Limb (tissue), 2 donors: ENCODE data around the gene LRRC34.

Experiments
- DNase-seq, 2 donors: peaks; one replicate each; pipeline ENCODE4 v3.0.0-alpha.2; 2016; ENCODE audit errors: extremely low spot score in 2 of 2

LRRC34 gene, protein sequence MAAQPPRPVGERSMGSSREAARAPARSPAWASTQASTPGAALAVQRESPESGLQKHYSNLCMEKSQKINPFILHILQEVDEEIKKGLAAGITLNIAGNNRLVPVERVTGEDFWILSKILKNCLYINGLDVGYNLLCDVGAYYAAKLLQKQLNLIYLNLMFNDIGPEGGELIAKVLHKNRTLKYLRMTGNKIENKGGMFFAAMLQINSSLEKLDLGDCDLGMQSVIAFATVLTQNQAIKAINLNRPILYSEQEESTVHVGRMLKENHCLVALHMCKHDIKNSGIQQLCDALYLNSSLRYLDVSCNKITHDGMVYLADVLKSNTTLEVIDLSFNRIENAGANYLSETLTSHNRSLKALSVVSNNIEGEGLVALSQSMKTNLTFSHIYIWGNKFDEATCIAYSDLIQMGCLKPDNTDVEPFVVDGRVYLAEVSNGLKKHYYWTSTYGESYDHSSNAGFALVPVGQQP

DNA sequence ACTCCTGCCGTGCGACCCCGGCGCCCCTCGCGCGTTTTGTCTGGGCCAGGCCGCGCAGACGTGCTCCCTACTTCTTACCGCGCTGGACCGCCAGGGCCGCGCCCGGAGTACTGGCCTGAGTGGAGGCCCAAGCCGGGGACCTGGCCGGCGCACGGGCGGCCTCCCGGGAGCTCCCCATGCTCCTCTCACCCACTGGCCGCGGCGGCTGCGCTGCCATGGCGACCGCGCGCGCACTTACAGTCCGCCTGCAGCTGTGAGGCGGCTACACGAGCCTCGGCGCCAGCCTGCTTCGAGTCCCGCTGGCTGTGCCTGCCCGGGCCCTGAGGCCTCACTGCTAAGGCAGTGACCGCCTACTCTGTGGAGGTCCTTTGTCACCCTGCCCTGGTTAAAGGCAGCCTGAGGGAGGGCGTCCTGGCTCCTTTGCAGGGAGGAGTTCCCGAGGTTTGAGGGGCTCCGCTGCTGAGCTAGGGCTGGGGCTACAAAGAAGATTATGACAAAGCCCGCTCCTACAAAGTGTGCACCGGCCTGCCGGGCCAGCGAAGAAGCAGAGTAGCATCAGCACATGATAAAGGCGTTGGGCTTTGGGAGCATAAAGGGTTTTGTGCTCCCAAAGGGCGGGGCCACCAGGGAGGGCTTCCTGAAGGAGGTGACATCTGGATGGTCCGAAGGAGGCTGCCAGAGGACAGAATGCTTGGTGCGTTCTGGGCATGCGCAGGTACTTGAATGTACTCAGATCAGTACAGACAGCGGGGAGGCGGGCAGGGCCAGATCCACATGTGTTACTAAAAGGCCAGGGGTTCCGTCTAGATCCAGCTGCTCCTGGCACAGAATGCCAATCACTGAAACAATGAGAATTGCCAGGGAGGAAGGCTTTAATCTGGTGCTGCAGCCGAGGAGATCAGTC lies at the start of gene LRRC34, which contains the start of gene LRRIQ4:
Gene LRRC34, minus strand, starts transcription at position 573 of the 904 bp plus-strand sequence. Its CDS starts 356 bp downstream, at position 217.
Gene LRRIQ4, plus strand, starts transcription at position 539 of the 904 bp plus-strand sequence. CDS start 9,052 bp downstream, outside the sequence.
- DNase-seq, result peak; percentile 80 to 83

DNA sequence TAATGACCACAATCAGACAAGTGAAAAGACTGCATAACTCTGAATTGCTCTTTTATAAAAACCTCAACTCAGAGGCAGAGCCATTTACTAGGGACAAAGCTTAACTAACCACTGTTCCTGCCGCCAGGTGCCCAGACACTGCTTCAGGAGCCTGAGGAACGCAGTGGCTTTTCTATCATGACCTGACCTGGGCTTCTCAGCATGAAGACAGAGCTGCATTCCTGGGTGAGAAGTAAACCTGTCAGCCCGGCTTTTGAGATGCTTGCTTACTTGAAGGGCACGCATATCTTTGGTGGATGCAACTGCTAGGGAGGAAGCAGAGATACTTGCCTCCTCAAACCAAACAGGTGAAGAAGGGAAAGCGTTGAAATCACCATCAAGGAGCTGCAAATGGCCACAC lies 49.2 kb upstream of the LRRC34 start:
- DNase-seq, result no peak

DNA sequence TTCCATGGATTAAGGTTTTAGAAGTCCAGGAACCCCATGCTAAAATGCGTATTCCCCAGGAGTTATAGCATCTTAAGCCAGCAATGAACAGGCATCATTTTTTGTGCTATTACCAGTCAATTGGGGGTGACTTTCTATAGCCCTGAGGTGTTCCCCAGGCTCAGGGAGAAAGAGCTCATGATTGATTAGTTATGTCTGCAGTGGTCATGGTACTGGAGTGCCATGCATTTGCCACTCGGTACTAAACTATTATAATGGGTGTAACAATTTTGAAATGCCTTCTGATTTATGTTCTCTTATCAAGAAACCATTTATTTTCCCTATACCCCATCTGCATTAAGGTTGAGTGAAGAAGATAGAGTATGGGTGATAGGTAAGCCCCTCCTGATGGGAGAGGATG lies 45.1 kb upstream of the LRRC34 start:
- no peak for DNase-seq

DNA sequence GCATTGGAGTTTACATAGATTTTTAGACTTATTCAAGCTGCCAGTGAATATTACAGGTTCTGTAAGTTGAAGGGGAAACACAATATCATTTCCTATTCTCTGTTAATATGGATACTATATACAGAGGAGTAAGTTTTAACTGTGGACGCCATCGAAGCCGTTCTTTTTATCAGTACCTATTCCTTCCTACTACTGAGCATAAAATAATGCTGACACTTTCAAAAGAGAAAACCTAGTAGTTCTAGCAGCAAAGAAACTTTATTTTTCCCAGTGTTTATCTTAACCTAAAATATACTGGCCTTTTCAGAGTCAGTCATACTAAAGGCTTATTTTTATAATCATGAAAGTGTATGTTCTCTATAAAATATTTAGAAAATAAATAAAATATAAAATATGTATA lies 42.8 kb upstream of the LRRC34 start:
- no peak for DNase-seq

DNA sequence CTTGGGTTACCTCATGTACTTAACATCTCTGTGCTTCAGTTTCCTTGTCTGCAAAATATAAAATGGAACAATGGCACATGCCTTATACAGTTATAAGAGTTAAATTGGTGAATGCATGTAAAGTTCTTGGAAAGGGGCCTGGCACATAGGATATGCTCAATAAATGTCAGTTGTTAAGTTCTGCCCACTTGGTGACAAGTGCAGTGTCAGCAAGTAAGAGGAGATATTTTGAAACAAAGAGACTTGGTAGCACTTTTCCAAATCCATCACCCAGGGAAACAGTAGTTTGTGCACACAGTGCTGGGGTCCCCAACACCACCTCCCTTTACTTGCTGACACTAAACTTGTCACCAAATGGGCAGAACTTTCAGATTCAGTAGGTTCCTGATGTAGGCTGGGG lies 37.9 kb upstream of the LRRC34 start:
- DNase-seq, result no peak

DNA sequence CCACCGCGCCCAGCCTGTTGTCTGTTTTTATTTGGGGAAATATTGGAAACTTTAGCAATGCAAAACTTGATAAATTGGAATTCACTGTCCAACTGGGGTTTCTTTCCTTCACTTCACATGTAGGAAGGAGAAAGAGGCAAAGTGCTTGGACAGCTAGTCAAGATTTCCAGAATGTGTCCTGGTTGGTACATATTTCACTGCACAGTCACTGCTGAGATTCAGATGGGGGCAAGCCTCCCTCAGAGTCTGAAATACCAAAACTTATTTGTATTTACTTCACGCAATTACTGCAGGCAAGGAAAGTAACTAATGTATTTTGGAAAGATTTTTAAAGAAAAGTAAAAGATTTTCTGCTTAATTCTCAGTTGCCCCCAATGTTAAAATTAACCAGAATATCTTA lies 36.0 kb upstream of the LRRC34 start:
- no peak for DNase-seq

DNA sequence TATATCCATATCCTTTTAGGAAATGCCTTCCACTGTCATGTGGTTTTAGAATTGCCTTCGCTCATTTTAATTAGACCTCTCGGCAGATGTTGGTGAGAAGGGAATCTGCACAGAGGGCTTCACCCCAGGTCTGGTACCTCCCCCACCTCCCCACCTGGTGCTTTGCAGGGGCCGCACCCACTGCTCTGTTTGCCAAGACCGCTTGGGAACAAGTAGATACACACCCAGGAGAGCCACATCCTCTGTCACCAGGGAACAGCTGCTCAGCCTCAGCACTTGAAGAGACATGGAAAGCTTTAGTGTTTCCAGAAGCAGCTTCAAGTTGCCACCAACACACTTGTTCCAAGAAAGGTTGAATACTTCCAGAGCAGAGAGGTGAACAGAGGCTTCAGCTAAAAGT lies 35.2 kb upstream of the LRRC34 start:
- no peak for DNase-seq

DNA sequence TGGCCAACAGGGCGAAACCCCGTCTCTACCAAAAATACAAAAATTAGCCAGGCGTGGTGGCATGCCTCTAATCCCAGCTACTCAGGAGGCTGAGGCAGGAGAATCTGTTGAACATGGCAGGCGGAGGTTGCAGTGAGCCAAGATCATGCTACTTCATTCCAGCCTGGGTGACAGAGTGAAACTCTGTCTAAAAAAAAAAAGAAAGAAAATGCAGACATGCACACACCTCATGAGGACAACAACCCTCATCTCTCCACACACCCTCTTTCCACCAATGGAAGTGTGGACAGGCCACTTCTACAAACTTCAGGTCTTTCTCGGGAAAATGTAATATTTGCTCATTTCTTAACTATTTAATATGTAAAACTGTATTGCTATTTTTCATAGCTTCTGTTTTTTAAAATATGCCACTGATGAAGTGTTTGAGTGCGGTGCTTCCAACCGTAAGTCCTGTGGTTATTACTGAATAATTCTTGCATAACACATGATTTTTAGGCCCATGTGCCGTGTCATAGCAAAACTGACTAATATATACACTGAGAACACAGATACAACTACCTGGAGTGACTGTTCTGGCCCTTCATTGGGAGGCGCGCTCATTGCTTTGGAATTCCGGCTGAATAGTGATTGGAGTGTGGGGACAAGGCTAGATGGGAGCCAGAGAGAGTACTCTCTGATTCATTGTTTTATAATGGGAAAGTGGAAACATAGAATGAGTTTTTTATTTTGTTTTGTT lies 33.9 kb upstream of the LRRC34 start:
- DNase-seq, result no peak

DNA sequence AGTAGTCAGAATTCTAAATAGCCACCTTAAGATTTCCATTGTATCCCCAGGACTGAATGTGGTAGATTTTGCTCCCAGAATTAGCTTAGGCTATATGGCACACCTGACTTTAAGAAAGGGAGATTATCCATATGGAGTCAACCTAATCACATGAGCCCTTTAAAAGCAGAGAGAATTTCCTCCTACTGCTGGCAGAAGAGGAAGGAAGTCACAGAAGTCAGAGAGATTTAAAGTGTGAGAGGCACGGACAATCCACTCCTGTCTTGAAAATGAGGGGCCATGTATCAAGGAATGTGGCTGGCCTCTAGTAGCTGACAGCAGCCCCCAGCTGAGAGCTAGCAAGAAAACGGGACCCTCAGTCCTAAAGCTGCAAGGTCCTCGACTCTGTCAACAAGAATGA lies 30.3 kb upstream of the LRRC34 start:
- DNase-seq, result no peak

DNA sequence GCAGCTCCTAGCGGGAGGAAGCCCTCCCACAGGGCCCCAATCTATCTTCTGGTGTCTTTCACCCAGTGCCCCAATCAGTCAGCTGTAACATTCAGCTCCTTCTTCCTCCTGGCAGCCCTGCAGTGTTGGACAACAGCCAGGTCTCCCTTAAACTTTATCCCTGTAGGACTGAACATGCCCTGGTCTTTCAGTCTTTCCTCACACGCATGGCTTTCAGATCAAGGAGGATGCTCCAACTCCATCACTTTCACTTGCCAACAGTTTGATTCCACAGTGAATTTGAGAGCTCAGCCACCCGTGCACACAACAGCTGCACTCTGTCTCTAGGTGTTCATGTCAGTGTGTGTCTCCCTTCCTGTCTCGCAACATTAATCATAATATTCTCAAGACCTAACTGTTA lies 28.5 kb upstream of the LRRC34 start:
- no peak for DNase-seq

DNA sequence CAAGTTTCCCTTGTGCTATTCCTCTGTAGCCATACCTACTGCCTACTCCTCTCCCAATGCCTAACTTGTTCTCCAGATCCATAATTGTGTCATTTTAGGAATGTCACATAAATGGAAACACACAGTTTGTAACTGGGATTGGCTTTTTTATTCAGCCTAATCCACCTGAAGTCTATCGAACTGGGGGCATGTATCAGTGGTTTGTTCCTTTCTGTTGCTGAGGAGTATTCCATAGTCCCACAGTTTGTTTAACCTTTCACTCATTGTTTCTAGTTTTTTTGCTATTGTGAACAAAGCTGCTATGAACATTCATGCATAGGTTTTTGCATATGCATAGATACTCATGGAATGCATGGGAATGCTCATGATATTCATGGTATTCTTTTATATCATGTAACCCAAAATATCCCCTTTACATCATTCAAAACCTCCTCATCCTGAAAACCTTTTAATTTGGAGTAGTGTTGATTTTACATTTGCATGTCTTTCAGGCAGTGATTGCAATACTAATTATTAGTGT lies 25.9 kb upstream of the LRRC34 start:
- DNase-seq, result no peak

DNA sequence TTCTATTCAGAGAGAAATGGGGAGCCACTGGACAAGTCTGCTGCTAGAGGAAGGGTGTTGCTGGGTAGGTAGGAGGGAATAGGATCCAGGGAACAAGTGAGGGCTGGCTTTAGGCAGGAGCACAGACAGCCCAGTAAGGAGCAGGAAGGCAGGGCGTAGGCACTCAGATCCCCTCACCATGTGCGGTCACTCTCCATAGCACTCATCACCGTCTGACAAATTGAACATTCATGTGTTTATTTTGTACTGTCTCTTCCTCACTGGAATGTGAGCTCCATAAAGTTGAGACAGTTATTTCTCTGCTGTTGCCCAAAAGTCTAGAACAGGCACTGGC lies 24.2 kb upstream of the LRRC34 start:
- DNase-seq, result no peak

DNA sequence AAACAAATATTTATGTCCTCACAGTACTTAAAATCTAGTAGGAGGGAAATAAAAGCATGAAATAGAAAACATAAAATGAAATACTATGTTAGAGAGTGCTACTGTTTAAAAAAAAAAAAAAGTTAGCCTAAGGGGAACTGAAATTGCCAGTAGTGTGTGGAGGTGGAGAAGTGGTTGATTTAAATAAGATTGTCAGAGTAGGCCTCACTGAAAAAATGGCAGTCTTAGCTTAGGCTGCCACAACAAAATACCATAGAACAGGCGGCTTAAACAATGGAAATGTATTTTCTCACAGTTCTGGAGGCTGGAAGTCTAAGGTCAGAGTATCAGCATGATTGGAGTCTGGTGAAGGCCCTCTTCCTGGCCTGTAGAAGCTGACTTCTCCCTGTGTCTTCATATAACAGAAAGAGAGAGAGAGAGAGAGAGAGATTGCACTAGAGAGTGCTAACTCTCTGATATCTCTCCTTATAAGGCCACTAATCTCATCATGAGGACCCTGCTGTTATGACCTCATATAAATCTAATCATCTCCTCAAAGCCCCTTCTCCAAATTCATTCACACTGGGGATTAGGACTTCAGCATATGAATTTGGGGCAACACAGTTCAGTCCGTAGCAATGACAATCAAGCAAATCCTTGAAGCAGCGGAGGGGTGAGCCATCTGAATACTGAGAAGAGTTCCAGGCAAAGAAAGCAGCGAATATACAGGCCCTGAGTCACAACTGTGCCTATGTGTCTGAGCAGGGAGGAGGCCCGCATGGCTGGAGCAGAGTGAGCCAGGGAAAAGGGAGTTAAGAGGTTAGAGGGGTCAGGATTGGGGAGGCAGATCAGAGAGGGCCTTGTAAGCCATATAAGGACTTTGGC lies 23.6 kb upstream of the LRRC34 start:
- DNase-seq, result no peak

DNA sequence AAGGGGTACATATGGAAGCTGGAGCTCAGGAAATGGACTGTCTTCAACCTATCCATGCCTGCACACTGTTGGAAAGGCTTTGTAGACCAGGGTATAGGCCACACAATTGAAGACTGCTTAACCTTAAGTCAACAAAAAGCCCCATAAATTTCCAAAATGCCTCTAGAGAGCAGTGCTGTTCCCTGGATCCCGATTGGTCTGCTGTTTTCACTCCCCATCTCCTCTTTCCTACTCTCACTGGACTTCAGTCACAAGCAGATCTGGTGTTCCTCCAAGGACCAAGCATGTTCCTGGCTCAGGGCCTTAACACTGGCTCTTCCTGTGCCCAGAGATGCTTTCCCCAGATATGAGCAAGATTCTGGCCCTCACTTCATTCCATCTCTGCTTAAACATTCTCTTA lies 22.8 kb upstream of the LRRC34 start:
- DNase-seq, result no peak

DNA sequence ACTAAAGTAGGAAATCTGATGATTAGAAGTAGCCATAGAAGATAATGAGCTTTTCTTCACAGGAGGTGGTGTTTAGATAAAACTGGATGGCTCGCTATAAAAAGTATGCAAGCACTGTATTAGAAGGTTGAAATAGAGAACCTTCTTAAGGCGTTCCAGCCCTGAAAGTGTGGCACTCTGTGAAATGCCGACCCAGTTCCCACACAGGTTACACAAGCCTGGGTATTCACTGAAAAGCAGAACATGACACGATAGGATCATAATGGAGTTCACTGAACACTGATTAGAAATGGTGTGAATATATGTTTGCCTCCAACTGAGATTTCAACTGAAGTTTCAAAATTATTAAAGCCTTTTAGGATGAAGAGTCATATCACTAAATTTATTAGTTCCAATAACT lies 15.0 kb upstream of the LRRC34 start:
- no peak for DNase-seq

DNA sequence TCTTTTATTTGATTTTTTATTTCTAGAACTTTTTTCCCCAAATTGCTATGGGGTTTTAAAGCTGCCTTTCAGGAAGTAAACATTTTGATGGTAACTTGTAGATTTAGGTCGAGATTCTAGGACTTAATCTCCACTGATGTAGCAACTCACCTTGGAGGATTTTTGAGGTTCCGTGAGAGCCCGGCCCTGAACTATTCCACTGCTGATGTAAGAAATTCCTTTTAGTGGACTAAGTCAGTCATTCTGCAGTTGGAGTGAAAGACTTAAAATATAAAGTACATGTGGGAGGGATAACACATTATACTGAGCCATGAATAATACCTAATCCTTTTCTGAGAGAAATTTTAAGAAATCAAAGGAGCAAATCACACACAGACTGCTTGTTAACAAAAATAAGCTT lies 12.6 kb upstream of the LRRC34 start:
- no peak for DNase-seq

DNA sequence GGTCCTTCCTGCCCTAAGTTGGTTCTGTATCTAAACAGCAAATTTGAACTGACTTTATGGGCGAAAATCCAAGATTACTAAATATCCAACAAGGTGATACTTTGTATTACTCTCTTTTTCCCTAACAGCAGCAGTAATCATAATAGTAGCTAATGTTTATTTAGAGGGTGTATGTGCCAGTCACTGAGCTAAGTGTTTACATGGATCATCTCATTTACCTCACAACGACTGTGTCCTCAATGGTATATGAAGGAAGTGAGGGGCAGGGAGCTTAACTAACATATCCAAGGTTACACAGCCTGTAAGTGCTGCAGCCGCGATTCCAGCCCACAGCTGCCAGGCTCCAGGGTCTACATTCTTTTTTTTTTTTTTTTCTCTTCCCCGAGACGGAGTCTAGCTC lies 10.3 kb upstream of the LRRC34 start:
- no peak for DNase-seq

DNA sequence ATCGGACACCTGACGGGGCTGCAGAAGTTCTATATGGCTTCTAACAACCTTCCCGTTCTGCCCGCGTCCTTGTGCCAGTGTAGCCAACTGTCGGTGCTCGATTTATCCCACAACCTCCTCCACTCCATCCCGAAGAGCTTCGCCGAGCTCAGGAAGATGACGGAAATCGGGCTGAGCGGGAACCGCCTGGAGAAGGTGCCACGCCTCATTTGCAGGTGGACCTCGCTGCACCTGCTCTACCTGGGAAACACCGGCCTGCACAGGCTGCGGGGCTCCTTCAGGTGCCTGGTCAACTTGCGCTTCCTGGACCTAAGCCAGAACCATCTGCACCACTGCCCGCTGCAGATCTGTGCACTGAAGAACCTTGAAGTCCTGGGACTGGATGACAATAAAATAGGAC lies 9.8 kb upstream of the LRRC34 start:
- no peak for DNase-seq

DNA sequence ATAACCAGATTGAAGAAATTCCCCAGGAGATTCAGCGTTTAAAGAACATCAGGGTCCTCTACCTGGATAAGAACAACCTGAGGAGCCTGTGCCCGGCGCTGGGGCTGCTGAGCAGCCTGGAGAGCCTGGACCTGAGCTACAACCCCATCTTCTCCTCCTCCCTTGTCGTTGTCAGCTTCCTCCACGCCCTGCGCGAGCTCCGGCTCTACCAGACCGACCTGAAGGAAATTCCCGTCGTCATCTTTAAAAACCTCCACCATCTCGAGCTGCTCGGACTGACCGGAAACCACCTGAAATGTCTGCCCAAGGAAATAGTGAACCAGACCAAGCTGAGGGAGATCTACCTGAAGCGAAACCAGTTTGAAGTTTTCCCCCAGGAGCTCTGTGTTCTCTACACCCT lies 9.4 kb upstream of the LRRC34 start:
- no peak for DNase-seq

DNA sequence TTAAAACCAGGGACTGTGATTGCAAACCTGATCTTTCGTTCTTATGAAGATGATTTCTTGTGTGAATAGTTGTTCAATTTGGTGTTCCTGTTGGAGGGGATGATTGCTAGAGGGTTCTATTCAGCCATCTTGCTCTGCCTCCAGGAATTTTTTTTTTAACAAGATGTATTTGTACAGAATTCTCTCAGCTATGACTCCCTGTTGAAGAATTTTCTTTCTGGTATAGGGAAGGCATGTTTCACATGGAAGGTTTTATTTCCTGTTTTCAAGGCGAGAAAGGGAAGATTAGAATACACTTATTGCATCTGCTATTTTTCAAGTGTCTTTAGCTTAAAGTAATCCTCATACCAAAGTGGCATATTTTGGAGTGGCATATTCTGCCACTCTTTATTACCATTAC lies 5.6 kb upstream of the LRRC34 start:
- no peak for DNase-seq
